ENCODE results near the gene REEP6.

DNA sequence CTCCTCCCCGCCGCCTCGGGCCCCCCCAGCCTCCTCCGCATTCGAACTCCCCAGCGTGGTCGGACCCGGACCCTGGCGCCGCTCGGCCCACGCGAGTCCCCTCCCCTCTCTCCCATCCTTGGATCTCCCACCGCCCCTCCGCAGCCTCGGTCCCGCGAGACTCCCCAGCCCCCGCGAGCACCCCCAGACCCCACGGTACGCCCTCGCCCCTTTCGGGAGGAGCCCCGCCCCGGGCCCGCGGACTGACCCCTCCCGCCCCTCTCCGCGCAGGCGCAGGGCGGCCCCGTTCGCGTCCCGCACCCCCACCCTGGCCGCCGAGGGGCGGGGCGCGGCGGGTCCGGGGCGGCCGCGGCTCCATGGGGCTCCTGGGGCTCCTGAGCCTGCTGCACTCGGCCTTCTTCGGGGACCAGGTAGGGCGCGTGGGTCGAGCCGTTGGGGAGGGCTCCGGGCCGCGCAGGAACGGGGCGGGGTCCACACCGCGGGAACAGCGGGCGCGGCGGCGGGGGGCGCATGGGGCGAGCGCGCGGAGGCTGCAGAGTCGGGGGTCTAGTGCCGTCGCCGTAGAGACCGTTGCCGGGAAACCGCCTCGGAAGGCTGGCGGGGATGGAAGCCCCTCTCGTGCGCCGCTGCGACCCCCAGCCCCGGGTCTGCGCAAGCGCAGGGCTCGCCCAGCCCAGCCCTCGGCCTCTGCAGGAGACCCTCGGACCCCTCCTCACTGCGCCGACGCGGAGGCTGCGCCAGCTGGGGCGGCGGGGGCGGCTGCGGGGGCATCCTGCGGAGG lies 44.9 kb upstream of the REEP6 start:
- TF ChIP-seq, protein P1, sequence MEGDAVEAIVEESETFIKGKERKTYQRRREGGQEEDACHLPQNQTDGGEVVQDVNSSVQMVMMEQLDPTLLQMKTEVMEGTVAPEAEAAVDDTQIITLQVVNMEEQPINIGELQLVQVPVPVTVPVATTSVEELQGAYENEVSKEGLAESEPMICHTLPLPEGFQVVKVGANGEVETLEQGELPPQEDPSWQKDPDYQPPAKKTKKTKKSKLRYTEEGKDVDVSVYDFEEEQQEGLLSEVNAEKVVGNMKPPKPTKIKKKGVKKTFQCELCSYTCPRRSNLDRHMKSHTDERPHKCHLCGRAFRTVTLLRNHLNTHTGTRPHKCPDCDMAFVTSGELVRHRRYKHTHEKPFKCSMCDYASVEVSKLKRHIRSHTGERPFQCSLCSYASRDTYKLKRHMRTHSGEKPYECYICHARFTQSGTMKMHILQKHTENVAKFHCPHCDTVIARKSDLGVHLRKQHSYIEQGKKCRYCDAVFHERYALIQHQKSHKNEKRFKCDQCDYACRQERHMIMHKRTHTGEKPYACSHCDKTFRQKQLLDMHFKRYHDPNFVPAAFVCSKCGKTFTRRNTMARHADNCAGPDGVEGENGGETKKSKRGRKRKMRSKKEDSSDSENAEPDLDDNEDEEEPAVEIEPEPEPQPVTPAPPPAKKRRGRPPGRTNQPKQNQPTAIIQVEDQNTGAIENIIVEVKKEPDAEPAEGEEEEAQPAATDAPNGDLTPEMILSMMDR (IDR thresholded peaks at IDR 0.05; ENCODE audit: control extremely low read depth in 1 of 3, insufficient read depth in 1 of 3, low read depth in 1 of 3, low read length in 3 of 3), result no peak
- TF ChIP-seq GABPA (IDR thresholded peaks at IDR 0.05; ENCODE audit: borderline replicate concordance, insufficient read depth, low read length), result no peak
- TF ChIP-seq BRCA1 (IDR thresholded peaks at IDR 0.05; ENCODE audit: low read depth, low read length), result no peak
- no peak for TF ChIP-seq JUN (IDR thresholded peaks at IDR 0.05; ENCODE audit: low read depth, low read length)
- TF ChIP-seq TBP (IDR thresholded peaks at IDR 0.05; ENCODE audit: low read depth, low read length), result no peak
- no peak for TF ChIP-seq TAF7 (optimal IDR thresholded peaks at IDR 0.05; ENCODE audit: borderline replicate concordance, low read depth, low read length)
- no peak for TF ChIP-seq MAFK (IDR thresholded peaks at IDR 0.05; ENCODE audit: low read depth, low read length)
- TF ChIP-seq CEBPB (IDR thresholded peaks at IDR 0.05; ENCODE audit: low read depth, low read length), result no peak
- TF ChIP-seq HDAC6 (IDR thresholded peaks at IDR 0.05; ENCODE audit: low read depth, low read length), result no peak

All from H1 (cell line).